Esophagus muscularis mucosa (tissue), 4 donors: Measurements from ENCODE around the gene EHBP1. TPM values are rescaled to one million over a fixed set of nuclear protein-coding genes. Genes with fewer than 3 reads are reported as not detected.

Experiments used
- DNase-seq: peaks from one replicate; pipeline ENCODE4 v3.0.0-alpha.2; 2017; ENCODE audit errors: extremely low spot score
- H3K27ac ChIP-seq, 4 donors: fragments of 200-600 bp; sonication (generic); replicated peaks in 1 of 4; 1 replicate in 3 of 4; 2 replicates in 1 of 4; pipeline ENCODE4 v1.5.1; 2016 to 2019; ENCODE audit warnings: mild to moderate bottlenecking in 1 of 4
- H3K27me3 ChIP-seq, 4 donors: fragments of 200-600 bp; sonication (generic); one replicate each; pipeline versions ENCODE4 v1.5.1 to v1.6.0; 2016 to 2019
- H3K36me3 ChIP-seq, 4 donors: fragments of 200-600 bp; sonication (generic); one replicate each; pipeline ENCODE4 v1.5.1; 2016 to 2019
- H3K4me1 ChIP-seq, 4 donors: fragments of 200-600 bp; sonication (generic); one replicate each; pipeline ENCODE4 v1.5.1; 2016 to 2019
- H3K4me3 ChIP-seq, 4 donors: fragments of 200-600 bp; sonication (generic); 1 replicate in 2 of 4; 2 replicates in 2 of 4; pipeline ENCODE4 v1.5.1; 2016 to 2019; ENCODE audit warnings: mild to moderate bottlenecking in 4 of 4, moderate library complexity in 1 of 4
- H3K9me3 ChIP-seq, 4 donors: fragments of 200-600 bp; sonication (generic); 1 replicate in 3 of 4; 2 replicates in 1 of 4; pipeline ENCODE4 v1.5.1; 2016 to 2019
- EP300 ChIP-seq: sonication (generic); formaldehyde crosslinking; IDR thresholded peaks from one replicate; pipeline ENCODE4 v1.6.1; 2017; ENCODE audit warnings: antibody characterized with exemption
- POLR2A ChIP-seq: fragments of 450-650 bp; IDR thresholded peaks from one replicate; pipeline ENCODE4 v1.6.1; 2017; ENCODE audit warnings: antibody characterized with exemption, moderate library complexity, mild to moderate bottlenecking, low read depth
- POLR2AphosphoS5 ChIP-seq, 2 donors: sonication (generic); formaldehyde crosslinking; IDR thresholded peaks; one replicate each; pipeline ENCODE4 v1.6.1; 2017; ENCODE audit warnings: antibody characterized with exemption in 2 of 2
- WGBS: methylation state at CpG from one replicate; pipeline ENCODE4 v1.1.5; 2018; 5-methylcytosine and 5-hydroxymethylcytosine counted together
- intact Hi-C: fragments of 100-400 bp; cut with DNase I; formaldehyde crosslinking; loops from one replicate; pipeline ENCODE4 v1.15.1; 2023
- total RNA-seq, 4 donors: library from RNA; depleted of rRNA; stranded (reverse); fragments of >200 nt; gene quantifications; one replicate each; pipeline versions ENCODE4 v1.1.0 to v1.2.1, GENCODE V29; 2016
- TF ChIP-seq, protein P1 (sequence below), 3 experiments: fragments of 200-600 bp in 2 of 3; fragments of 450-650 bp in 1 of 3; sonication (generic) in 2 of 3; IDR thresholded peaks; one replicate each; pipeline ENCODE4 v1.5.1; 2017 to 2019; ENCODE audit warnings: antibody characterized with exemption in 3 of 3, mild to moderate bottlenecking in 2 of 3, moderate library complexity in 1 of 3

The EHBP1 gene
- total RNA-seq, 4 donors from 2014 or later: 103 to 199 (median 151) TPM

DNA sequence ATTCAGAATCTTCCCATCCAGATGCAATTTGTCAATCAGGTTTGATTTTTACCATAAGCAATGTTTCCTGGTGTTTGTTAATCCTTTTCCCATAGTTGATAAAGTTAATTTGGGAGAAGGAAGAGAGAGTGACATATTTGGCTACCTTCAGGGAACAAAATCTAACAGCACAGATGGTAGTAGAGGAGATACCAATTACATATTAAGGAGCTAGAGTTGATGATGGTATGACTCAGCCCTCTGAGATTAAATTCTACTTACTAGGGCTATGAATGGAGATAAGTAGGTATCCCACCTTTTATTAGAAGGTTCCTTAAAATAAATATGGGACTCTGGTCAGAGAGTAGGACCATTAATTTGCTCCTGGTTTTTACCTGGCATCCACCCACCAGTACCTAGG lies 139.7 kb downstream of the EHBP1 start:
- H3K9me3 ChIP-seq: peaks cover 0 to 13% (median 11%) of the 10 kb centered on the region in 4 donors
- H3K4me1 ChIP-seq: no peaks in the 10 kb centered on the region
- H3K27ac ChIP-seq: no peak overlapping the region
- H3K36me3 ChIP-seq: peaks cover 0 to 21% (median 0%) of the 10 kb centered on the region in 4 donors
- no peak overlapping the region for H3K4me3 ChIP-seq
- H3K27me3 ChIP-seq: no peaks in the 10 kb centered on the region
- DNase-seq: no peak
- intact Hi-C loops: no loop called here
- TF ChIP-seq EP300 (no peak), POLR2A (no peak), POLR2AphosphoS5 (IDR thresholded peaks at IDR 0.05) (no peak)
- TF ChIP-seq, protein P1, sequence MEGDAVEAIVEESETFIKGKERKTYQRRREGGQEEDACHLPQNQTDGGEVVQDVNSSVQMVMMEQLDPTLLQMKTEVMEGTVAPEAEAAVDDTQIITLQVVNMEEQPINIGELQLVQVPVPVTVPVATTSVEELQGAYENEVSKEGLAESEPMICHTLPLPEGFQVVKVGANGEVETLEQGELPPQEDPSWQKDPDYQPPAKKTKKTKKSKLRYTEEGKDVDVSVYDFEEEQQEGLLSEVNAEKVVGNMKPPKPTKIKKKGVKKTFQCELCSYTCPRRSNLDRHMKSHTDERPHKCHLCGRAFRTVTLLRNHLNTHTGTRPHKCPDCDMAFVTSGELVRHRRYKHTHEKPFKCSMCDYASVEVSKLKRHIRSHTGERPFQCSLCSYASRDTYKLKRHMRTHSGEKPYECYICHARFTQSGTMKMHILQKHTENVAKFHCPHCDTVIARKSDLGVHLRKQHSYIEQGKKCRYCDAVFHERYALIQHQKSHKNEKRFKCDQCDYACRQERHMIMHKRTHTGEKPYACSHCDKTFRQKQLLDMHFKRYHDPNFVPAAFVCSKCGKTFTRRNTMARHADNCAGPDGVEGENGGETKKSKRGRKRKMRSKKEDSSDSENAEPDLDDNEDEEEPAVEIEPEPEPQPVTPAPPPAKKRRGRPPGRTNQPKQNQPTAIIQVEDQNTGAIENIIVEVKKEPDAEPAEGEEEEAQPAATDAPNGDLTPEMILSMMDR (IDR thresholded peaks at IDR 0.05): no peak

DNA sequence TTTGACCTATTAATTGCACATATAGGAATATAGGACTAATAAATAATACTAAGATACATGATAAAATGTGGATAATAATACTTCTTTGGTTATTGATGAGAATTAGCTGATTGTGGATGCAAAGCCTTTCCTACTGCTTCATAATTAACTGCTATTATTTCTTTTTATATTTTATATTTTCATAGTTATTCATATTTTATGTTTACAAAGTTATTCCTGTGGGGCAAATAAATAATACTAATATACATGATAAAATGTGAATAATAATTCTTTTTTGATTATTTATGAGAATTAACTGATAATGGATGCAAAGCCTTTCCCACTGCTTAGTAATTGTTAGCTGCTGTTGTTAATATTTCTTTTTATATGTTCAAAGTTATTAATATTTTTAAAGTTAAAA lies 146.7 kb downstream of the EHBP1 start:
- Histone ChIP-seq H3K27ac (no peak overlapping the region), H3K9me3 (peaks cover 0 to 11% (median 3%) of the 10 kb centered on the region in 4 donors), H3K36me3 (peaks cover 0 to 52% (median 10%) of the 10 kb centered on the region in 4 donors), H3K4me3 (no peak overlapping the region), H3K4me1 (peaks cover 0 to 5% (median 2%) of the 10 kb centered on the region in 4 donors), H3K27me3 (no peaks in the 10 kb centered on the region)
- no peak for DNase-seq
- TF ChIP-seq, protein P1 (IDR thresholded peaks at IDR 0.05): no peak
- TF ChIP-seq EP300 (no peak), POLR2AphosphoS5 (IDR thresholded peaks at IDR 0.05) (no peak), POLR2A (no peak)
- intact Hi-C loops: no loop called here

DNA sequence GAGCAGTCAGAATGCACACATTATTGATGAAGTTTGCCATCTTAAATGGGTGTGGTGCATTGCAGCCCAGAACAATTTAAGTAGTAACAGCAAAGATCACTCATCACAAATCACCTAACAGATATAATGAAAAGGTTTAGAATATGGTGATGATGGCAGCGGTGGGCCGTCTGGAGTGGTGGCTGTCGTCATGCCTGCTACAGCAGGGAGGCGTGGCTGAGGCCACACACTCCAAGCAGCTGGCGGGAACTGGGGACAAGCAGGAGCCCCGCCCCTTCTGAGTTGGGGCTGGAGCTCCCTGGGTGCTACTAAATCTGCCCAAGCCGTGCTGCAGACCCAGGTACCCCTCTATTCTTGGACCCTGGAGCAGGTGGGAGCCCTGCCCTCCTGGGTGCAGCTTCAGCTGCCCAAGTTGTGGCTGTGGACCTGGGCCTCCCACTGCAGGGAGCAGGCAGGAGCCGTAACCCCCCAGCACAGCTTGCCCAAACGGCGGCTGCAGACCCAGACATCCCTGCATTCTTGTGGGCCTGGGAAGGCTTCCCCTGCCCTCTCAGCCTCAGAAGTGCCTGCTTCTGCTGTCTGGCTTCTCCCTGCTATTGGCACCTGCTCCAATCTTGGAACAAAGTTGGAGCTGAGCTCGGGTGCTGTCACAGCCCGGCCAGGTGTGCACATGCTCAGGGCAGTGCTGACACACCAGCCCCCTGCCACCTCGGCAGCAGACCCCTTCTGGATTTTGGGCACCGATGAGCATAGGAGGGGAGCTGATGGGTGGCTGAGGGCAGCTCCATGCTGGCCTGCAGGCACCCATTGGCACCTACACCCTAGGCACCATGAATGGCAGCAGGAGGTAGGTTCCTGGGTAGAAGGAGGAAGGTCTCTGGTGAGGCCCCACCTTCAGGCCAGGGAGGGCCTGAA lies 149.3 kb downstream of the EHBP1 start:
- intact Hi-C loops: no loop called here
- peaks cover 0 to 11% (median 3%) of the 10 kb centered on the region in 4 donors for H3K9me3 ChIP-seq

DNA sequence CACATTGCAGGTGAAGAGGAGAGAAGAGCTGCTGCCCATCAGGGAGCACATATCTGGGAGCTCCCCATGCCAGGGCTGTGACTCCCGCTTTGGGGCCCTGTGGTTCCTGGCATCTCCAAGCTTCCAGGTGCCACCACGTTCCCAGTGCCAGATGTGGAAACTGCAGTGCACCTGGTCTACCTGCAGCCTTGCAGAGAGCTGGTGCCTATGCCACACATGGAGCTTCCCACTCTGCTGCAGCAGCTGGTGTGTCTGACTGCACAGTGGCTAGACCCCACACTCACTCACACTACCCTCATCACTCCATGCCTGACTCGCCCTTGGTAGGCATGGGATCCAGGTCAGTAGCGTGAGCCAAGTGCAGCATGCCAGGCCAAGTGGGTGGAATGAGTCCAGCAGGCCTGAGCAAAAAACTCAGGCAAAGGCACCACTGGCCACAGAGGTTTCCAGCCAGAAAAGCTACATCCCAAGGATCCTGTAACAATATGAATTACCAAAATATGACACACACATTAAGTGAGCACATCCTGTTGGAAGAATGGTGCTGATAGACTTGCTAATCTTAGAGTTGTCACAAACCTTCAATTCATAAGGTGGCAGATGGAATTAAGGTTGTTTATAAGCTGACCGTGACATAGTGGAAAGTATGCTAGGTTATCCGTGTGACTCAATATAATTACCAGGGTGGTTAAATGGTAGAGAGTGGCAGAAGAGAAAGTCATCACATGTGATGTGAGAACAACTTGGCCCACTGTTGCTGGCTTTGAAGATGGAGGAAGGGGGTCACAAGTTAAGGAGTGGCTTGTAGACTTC lies 150.9 kb downstream of the EHBP1 start:
- intact Hi-C loops: no loop called here
- Histone ChIP-seq H3K27ac (no peak overlapping the region), H3K4me1 (peaks cover 0 to 5% (median 2%) of the 10 kb centered on the region in 4 donors), H3K4me3 (no peak overlapping the region), H3K9me3 (peaks cover 0 to 11% (median 3%) of the 10 kb centered on the region in 4 donors), H3K36me3 (peaks cover 0 to 61% (median 12%) of the 10 kb centered on the region in 4 donors), H3K27me3 (no peaks in the 10 kb centered on the region)
- DNase-seq: no peak
- no peak for TF ChIP-seq POLR2A
- TF ChIP-seq POLR2AphosphoS5 (IDR thresholded peaks at IDR 0.05): no peak
- TF ChIP-seq, protein P1 (IDR thresholded peaks at IDR 0.05): no peak
- TF ChIP-seq EP300: no peak
- 92% methylated on average over 6 of the region's 6 CpGs for WGBS

More for the DNA sequence above, 149.3 kb downstream of the EHBP1 start:
- 96% methylated on average over 6 of the region's 14 CpGs for WGBS
- Histone ChIP-seq H3K36me3 (peaks cover 0 to 50% (median 10%) of the 10 kb centered on the region in 4 donors), H3K4me3 (no peak overlapping the region), H3K27me3 (no peaks in the 10 kb centered on the region), H3K4me1 (peaks cover 0 to 5% (median 2%) of the 10 kb centered on the region in 4 donors), H3K27ac (no peak overlapping the region)
- TF ChIP-seq POLR2A: no peak
- TF ChIP-seq POLR2AphosphoS5 (IDR thresholded peaks at IDR 0.05): no peak
- TF ChIP-seq, protein P1 (IDR thresholded peaks at IDR 0.05): no peak
- no peak for TF ChIP-seq EP300
- no peak for DNase-seq
